OCI-LY7 (cell line): ENCODE data around the gene OSBPL6.

Source experiments
- EZH2phosphoT487 ChIP-seq: fragments of 200-600 bp; sonication (generic); IDR thresholded peaks from 2 replicates; pipeline ENCODE4 v1.6.1; 2018; ENCODE audit warnings: low read depth, borderline replicate concordance, mild to moderate bottlenecking, mixed run types, antibody characterized with exemption, low read length, moderate library complexity, mixed read lengths
- TF ChIP-seq, protein P1 (sequence below): fragments of 200-600 bp; sonication (generic); conservative IDR thresholded peaks from 2 replicates; pipeline ENCODE4 v1.5.1; 2014; ENCODE audit warnings: mild to moderate bottlenecking, antibody characterized with exemption, low read length, moderate library complexity, mixed read lengths

DNA sequence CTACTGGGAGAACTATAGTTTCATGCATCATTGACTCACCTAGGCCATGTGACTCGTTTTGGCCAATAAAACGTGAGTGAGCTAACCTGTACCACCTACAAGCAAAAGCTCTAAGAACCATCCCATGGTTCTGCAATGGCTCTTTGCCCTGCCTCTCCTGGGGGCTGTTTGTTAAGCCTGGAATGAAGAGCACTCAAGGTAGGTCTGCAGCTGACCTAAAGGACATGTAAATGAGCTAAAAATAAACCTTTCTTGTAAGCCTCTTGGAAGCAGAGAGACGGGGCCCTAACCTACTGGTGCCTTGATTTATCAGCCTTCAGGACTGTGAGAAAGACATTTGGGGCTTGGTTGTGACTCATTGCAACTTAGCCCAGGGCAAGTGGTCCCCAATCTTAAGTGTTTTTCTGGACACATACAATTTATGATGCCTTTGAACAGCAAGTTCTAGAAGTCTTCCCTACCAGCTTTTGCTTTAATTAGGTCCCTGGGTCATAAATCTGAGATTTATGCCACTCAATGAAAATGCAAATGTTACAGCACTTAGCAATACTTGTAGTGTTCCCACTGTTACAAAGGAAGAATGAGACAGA lies 107.4 kb downstream of the OSBPL6 start:
- TF ChIP-seq, protein P1, sequence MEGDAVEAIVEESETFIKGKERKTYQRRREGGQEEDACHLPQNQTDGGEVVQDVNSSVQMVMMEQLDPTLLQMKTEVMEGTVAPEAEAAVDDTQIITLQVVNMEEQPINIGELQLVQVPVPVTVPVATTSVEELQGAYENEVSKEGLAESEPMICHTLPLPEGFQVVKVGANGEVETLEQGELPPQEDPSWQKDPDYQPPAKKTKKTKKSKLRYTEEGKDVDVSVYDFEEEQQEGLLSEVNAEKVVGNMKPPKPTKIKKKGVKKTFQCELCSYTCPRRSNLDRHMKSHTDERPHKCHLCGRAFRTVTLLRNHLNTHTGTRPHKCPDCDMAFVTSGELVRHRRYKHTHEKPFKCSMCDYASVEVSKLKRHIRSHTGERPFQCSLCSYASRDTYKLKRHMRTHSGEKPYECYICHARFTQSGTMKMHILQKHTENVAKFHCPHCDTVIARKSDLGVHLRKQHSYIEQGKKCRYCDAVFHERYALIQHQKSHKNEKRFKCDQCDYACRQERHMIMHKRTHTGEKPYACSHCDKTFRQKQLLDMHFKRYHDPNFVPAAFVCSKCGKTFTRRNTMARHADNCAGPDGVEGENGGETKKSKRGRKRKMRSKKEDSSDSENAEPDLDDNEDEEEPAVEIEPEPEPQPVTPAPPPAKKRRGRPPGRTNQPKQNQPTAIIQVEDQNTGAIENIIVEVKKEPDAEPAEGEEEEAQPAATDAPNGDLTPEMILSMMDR, result no peak
- no peak for TF ChIP-seq EZH2phosphoT487
